Spleen (tissue), 7 donors: Measurements from ENCODE around the gene AOAH.

ENCODE experiments used
- POLR2A ChIP-seq, 3 donors: fragments of 450-650 bp; IDR thresholded peaks; one replicate each; pipeline ENCODE4 v1.5.1; 2017; ENCODE audit warnings: antibody characterized with exemption in 3 of 3, mild to moderate bottlenecking in 1 of 3
- TF ChIP-seq, protein P1 (sequence below), 11 experiments: fragments of 200-600 bp in 7 of 11; fragments of 450-650 bp in 4 of 11; sonication (generic) in 4 of 11; IDR thresholded peaks in 8 of 11; conservative IDR thresholded peaks in 3 of 11; 1 replicate in 7 of 11; 2 replicates in 4 of 11; pipeline versions ENCODE4 v1.4.0 to v1.8.0; 2016 to 2021; ENCODE audit warnings: antibody characterized with exemption in 11 of 11, inconsistent platforms in 4 of 11, mild to moderate bottlenecking in 1 of 11
- donor health status: DM: no; HTN: no; CAD: no; lungs with moderate emphysema.
- donor health status: DM: no; HTN: no; CAD: no.
- donor health status: DM: no; HTN: no; CAD: no.

GRCh38 chr7:36613031-36613614 lies 111.2 kb downstream of the AOAH start:
- TF ChIP-seq POLR2A (IDR thresholded peaks at IDR 0.05) = no peak
- TF ChIP-seq, protein P1, sequence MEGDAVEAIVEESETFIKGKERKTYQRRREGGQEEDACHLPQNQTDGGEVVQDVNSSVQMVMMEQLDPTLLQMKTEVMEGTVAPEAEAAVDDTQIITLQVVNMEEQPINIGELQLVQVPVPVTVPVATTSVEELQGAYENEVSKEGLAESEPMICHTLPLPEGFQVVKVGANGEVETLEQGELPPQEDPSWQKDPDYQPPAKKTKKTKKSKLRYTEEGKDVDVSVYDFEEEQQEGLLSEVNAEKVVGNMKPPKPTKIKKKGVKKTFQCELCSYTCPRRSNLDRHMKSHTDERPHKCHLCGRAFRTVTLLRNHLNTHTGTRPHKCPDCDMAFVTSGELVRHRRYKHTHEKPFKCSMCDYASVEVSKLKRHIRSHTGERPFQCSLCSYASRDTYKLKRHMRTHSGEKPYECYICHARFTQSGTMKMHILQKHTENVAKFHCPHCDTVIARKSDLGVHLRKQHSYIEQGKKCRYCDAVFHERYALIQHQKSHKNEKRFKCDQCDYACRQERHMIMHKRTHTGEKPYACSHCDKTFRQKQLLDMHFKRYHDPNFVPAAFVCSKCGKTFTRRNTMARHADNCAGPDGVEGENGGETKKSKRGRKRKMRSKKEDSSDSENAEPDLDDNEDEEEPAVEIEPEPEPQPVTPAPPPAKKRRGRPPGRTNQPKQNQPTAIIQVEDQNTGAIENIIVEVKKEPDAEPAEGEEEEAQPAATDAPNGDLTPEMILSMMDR (IDR thresholded peaks at IDR 0.05 in 8 of 11, conservative IDR thresholded peaks at IDR 0.05 in 3 of 11) = no peak
